Measurements from ENCODE around the gene HDGFL3.
"Not testable (repeated sequence)": the region's sequence is repeated elsewhere in the genome, so short reads cannot be mapped to it uniquely, and the experiment has no call there.

The HDGFL3 gene

DNA sequence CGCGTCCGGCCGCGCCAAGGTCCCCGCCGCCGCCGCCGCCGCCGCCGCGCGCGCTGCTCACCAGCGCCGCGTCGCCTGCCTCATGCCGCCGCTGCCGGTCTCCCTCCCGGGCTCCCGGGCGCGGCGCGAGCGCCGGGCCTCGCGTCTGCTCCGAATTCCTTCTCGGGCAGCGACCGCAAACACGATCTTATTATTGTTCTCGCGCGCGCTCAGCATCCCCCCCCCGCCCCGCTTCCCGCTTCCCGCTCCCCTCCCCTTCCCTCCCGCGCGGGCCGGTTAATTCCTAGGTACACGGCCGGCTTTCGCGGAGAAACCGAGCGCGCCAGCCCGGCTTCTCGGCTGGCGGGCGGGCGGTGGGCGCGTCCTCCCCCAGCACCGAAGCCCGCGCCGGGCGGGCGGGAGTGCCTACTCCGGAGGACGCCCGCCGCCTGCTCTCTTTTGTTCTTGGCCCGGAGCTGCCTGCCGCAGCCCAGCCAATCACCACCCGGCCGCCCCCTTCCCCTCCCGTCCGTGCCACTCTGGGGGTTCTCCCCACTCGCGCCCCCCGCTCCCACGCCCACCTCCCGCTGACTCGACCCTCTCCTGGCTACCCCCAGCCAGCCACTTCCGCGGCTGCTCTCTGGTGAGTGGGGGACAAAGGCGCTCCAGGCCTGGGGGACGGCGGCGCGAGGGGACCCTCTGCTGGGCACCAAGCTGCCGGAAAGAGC is at the start of gene HDGFL3:
HDGFL3 (minus strand) TSS at position 164 of the 707 bp plus-strand sequence. CDS start 409 bp downstream, outside the sequence.
- no peak for DNase-seq (ENCODE audit: low read depth in 1 of 2, low spot score in 1 of 2)

- no peak for DNase-seq (ENCODE audit: low read depth in 1 of 2, low spot score in 1 of 2)
Measured at GRCh38 chr15:83250781-83251180, 43.2 kb upstream of the HDGFL3 start.

DNA sequence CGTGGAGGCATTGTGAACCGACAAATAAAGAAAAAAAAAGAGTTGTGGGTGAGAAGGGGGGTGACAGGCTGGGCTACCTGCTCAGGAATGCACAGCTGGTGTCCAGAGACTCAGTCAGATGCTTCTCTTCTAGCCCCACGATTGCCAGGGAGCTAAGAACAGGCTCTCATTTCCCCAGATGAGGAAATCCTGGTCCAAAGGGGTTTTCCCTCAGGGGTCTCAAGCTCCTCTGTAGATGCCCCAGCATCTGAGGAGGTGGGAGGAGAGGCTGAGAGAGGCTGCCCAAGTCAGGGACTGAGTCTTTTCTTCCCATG is 41.4 kb upstream of the HDGFL3 start:
- DNase-seq (ENCODE audit: low read depth in 1 of 2, low spot score in 1 of 2), result no peak

- DNase-seq (ENCODE audit: low read depth in 1 of 2, low spot score in 1 of 2), result no peak
Measured at GRCh38 chr15:83248151-83249029, 40.8 kb upstream of the HDGFL3 start.

DNA sequence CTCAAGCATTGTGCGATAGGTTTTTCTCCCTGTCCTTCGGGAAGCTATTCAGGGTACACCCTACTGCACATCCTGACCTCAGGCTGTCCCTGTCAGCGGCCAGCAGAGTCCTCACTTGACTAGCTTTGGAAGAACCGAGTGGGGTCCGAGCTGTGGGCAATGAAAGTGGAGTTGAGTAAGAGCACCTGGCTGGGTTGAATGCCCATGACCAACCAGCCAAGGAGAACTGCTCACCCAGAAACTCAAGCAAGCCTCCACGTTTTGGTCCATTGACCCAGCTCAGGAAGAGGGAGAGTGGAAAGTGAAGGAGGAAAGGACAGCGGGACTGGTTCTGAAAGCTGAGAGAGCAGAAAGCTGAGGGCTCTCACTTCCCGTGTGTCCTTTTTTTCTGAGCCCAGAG is 36.0 kb upstream of the HDGFL3 start:
- DNase-seq (ENCODE audit: low read depth in 1 of 2, low spot score in 1 of 2), result no peak

DNA sequence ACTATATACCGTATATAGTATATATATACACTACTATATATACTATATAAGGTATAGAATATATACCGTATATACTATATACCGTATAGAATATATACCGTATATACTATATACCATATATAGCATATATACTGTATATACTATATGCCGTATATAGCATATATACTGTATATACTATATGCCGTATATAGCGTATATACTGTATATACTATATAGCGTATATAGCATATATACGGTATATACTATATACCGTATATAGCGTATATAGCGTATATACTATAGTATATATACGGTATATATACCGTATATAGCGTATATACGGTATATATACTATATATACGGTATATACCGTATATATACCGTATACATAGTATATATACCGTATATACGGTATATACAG is 22.6 kb upstream of the HDGFL3 start:
- no peak for DNase-seq (ENCODE audit: low read depth in 1 of 2, low spot score in 1 of 2)

DNA sequence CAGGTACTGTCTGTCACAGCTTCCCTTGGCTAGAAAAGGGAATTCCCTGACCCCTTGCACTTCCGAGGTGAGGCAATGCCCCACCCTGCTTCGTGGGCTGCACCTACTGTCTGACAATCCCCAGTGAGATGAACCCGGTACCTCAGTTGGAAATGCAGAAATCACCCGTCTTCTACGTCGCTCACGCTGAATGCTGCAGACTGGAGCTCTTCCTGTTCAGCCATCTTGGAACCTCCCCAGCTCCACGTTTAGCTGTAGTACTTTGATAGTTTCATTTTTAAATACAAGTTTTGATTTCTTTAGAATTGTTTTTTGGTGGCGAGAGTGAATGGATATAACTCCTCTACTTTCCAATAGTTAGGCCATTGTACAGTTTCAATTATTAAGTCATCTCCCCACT is 17.8 kb upstream of the HDGFL3 start:
- no peak for DNase-seq (ENCODE audit: low read depth in 1 of 2, low spot score in 1 of 2)

DNA sequence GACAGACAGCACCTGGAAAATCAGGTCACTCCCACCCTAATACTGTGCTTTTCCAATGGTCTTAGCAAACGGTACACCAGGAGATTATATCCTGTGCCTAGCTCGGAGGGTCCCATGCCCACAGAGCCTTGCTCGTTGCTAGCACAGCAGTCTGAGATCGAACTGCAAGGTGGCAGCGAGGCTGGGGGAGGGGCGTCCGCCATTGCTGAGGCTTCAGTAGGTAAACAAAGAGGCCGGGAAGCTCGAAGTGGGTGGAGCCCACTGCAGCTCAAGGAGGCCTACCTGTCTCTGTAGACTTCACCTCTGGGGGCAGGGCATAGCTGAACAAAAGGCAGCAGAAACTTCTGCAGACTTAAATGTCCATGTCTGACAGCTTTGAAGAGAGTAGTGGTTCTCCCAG is 14.2 kb upstream of the HDGFL3 start:
- DNase-seq (ENCODE audit: low read depth in 1 of 2, low spot score in 1 of 2), result not testable (repeated sequence)

- no peak for DNase-seq (ENCODE audit: low read depth in 1 of 2, low spot score in 1 of 2)
Measured at GRCh38 chr15:83219026-83219425, 11.4 kb upstream of the HDGFL3 start.

DNA sequence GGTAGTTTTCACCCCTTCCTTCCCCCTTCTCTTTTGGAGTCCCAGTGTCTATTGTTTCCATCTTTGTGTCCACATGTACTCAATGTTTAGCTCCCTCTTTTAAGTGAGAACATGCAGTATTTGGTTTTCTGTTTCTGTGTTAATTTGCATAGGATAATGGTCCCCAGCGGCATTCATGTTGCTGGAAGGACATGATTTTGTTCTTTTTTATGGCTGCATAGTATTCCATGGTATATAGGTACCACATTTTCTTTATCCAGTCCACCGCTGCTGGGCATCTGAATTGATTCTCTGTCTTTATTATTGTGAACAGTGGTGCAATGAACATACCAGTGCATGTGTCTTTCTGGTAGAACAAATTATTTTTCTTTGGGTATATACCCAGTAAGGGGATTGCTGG is 7.7 kb upstream of the HDGFL3 start:
- no peak for DNase-seq (ENCODE audit: low read depth in 1 of 2, low spot score in 1 of 2)

GRCh38 chr15:83210619-83211018 is 3.0 kb upstream of the HDGFL3 start:
- DNase-seq (ENCODE audit: low read depth in 1 of 2, low spot score in 1 of 2), result no peak

DNA sequence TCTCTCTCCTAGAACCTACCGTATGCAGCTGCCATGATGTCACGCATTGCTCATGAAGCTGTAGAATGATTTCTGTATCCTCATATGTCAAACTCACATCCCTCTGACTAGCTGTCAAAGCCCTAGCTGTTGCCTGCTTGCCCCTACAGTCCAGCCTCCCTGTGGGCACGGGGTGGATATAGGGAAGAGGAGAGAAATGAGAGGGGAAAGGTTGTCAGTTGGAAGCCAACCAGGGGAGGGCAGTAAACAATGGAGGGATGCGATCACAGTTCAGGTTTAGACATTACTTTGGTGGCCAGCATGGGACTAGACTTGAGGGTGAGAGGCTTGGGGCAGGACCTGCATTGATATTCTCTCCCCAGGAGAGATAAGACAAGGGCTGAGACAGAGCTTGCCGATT is 1.7 kb upstream of the HDGFL3 start:
- DNase-seq (ENCODE audit: low read depth in 1 of 2, low spot score in 1 of 2), result no peak

DNA sequence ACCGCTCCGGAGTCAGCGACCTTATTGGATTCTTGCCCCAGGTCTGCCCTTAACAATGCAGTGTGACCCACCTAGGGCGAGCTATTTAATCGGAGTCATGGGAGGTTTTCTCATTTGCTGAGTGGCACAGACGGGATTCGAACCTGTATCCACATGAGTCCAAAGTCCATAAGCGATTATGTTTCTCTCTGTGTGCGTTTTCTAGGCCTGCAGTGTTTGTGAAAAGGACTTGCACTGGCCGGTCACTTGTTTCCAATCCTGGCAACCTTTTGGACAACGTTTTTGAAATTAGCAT is 691 bp upstream of the HDGFL3 start:
- no peak for DNase-seq (ENCODE audit: low read depth in 1 of 2, low spot score in 1 of 2)

- no peak for DNase-seq (ENCODE audit: low read depth in 1 of 2, low spot score in 1 of 2)
Measured at GRCh38 chr15:83207009-83207659, 489 bp downstream of the HDGFL3 start.

GRCh38 chr15:83206526-83207008 is 1.1 kb downstream of the HDGFL3 start:
- no peak for DNase-seq (ENCODE audit: low read depth in 1 of 2, low spot score in 1 of 2)

- no peak for DNase-seq (ENCODE audit: low read depth in 1 of 2, low spot score in 1 of 2)
Measured at GRCh38 chr15:83205725-83206324, 1.8 kb downstream of the HDGFL3 start.

- DNase-seq (ENCODE audit: low read depth in 1 of 2, low spot score in 1 of 2), result no peak
Measured at GRCh38 chr15:83204697-83205096, 2.9 kb downstream of the HDGFL3 start.

GRCh38 chr15:83203543-83203942 is 4.1 kb downstream of the HDGFL3 start:
- DNase-seq (ENCODE audit: low read depth in 1 of 2, low spot score in 1 of 2), result no peak

DNA sequence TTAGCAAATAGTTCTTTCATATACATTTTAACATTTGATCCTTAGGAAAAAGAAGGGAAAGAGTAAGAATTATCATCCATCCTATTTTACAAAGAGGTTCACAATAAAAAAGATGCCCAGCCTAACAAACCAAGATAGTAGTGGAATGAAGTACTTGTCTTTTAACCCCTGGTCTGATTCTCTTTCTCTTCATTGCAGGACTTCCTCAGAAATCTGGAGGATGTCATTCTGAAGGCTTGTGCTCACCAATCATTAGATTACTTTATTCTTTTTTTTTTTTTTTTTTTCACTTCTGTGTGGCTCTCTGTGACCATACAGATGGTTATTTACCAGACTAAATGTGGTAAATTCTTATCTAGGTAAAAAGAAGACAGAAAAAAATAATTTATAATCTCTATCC is 7.0 kb downstream of the HDGFL3 start:
- DNase-seq (ENCODE audit: low read depth in 1 of 2, low spot score in 1 of 2), result no peak

GRCh38 chr15:83200162-83200561 is 7.5 kb downstream of the HDGFL3 start:
- DNase-seq (ENCODE audit: low read depth in 1 of 2, low spot score in 1 of 2), result no peak

DNA sequence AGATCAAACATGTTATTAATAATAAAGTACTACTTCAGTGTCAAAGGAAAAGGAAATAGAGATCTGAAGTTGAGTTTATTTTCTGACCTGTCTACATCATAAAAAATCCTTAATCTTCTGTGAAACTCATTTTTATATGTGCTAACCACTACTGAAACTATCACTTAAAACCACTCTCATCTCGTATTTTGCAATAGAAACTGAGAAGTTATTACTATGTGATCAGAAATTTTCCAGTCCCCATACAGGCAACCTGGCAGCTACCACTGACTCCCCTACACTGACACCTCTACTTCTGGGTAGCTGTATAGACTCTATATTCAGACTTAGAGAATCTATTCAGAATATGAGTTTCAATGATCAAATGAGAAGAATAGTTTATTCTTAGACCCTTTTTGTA is 8.3 kb downstream of the HDGFL3 start:
- no peak for DNase-seq (ENCODE audit: low read depth in 1 of 2, low spot score in 1 of 2)

- no peak for DNase-seq (ENCODE audit: low read depth in 1 of 2, low spot score in 1 of 2)
Measured at GRCh38 chr15:83198476-83198875, 9.1 kb downstream of the HDGFL3 start.

All from activated T-helper 1 cell treated with anti-CD3 and anti-CD28 coated beads, Interleukin-2, amount 50 U/mL, for 16 hours (primary cell).